Measurements from ENCODE around the gene HHIP.

DNA sequence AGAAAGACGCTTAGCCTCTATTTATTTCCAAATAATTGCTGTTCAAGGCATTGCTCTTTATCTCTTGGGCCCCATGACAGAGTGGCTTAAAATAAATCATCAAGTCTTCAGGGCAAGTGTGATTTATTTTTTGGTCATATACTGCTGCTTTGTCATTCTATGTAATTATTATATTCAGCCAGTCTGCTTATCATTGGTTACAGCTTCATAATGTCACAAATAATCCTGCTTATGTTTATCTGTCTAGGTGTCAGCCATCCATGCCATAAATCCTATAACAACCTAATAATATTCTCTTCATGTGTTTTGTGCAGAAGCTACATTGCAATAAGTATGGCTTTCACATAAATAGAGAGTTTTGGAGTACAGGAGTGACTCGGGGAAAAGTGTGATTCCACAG lies 41.0 kb downstream of the HHIP start:
- TF ChIP-seq, protein P1, sequence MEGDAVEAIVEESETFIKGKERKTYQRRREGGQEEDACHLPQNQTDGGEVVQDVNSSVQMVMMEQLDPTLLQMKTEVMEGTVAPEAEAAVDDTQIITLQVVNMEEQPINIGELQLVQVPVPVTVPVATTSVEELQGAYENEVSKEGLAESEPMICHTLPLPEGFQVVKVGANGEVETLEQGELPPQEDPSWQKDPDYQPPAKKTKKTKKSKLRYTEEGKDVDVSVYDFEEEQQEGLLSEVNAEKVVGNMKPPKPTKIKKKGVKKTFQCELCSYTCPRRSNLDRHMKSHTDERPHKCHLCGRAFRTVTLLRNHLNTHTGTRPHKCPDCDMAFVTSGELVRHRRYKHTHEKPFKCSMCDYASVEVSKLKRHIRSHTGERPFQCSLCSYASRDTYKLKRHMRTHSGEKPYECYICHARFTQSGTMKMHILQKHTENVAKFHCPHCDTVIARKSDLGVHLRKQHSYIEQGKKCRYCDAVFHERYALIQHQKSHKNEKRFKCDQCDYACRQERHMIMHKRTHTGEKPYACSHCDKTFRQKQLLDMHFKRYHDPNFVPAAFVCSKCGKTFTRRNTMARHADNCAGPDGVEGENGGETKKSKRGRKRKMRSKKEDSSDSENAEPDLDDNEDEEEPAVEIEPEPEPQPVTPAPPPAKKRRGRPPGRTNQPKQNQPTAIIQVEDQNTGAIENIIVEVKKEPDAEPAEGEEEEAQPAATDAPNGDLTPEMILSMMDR (IDR thresholded peaks at IDR 0.05; ENCODE audit: low read length), result no peak
- no peak for TF ChIP-seq EZH2 (IDR thresholded peaks at IDR 0.05; ENCODE audit: borderline replicate concordance, low read length)
